IMR-90 (cell line): ENCODE data around the gene ZNF841. TPM values are rescaled to one million over a fixed set of nuclear protein-coding genes. Genes with fewer than 3 reads are reported as not detected.

Experiments
- ATAC-seq: fragments of 200-7000 bp; cut with Tn5 transposase; 2 replicates; pipeline ENCODE4 v1.9.1; 2020; ENCODE audit warnings: low read depth, mild to moderate bottlenecking, moderate library complexity
- BruUV-seq: library from RNA; stranded (reverse); fragments of 400-500 nt; replicated peaks from 2 replicates; lab custom pipeline; 2021; lab: Mats Ljungman, UMichigan
- CTCF ChIA-PET: fragments of 300-600 bp; formaldehyde crosslinking; extraction: SDS; loops from one replicate; lab custom pipeline; 2021; ENCODE audit warnings: antibody characterized with exemption; lab: Yijun Ruan, JAX
- POLR2A ChIA-PET: fragments of 300-600 bp; sonication (Branson Sonifier 250); formaldehyde crosslinking; loops from one replicate; lab custom pipeline; 2022; ENCODE audit warnings: antibody characterized with exemption; ENCODE audit not compliant: unreplicated experiment; lab: Charles Lee
- DNase-seq: peaks from one replicate; pipeline ENCODE4 v3.0.0; 2013
- H2AFZ ChIP-seq: replicated peaks from 2 replicates; pipeline ENCODE3; 2013; ENCODE audit warnings: low read length, mild to moderate bottlenecking; ENCODE audit not compliant: poor library complexity
- H2AK5ac ChIP-seq: 2 replicates; pipeline ENCODE4 v1.6.1; 2013; ENCODE audit warnings: low read depth, low read length, inconsistent platforms
- H2AK9ac ChIP-seq: replicated peaks from 2 replicates; pipeline ENCODE3; 2013; ENCODE audit warnings: mild to moderate bottlenecking, low read depth, low read length, moderate library complexity; ENCODE audit not compliant: poor library complexity
- H2BK120ac ChIP-seq: 2 replicates; pipeline ENCODE4 v1.6.1; 2013; ENCODE audit warnings: low read depth, low read length, inconsistent platforms
- H2BK15ac ChIP-seq: 3 replicates; pipeline ENCODE4 v1.6.1; 2013; ENCODE audit warnings: low read depth, low read length, inconsistent platforms
- H2BK20ac ChIP-seq: 2 replicates; pipeline ENCODE4 v1.6.1; 2013; ENCODE audit warnings: low read depth, mild to moderate bottlenecking, inconsistent platforms, low read length, moderate library complexity
- H2BK5ac ChIP-seq: 2 replicates; pipeline ENCODE4 v1.6.1; 2013; ENCODE audit warnings: mild to moderate bottlenecking, low read depth, low read length, inconsistent platforms; ENCODE audit not compliant: poor library complexity, severe bottlenecking
- H3K14ac ChIP-seq: replicated peaks from 2 replicates; pipeline ENCODE4 v1.6.1; 2013; ENCODE audit warnings: low read depth, low read length, inconsistent platforms
- H3K18ac ChIP-seq: 2 replicates; pipeline ENCODE4 v1.6.1; 2013; ENCODE audit warnings: low read depth, low read length, control low read depth
- H3K23ac ChIP-seq: 2 replicates; pipeline ENCODE4 v1.6.1; 2013; ENCODE audit warnings: low read depth, low read length, inconsistent platforms
- H3K27ac ChIP-seq: 2 replicates; pipeline ENCODE4 v1.5.1; 2013; ENCODE audit warnings: mild to moderate bottlenecking, control low read depth, low read length; ENCODE audit not compliant: insufficient read depth
- H3K27me3 ChIP-seq: 2 replicates; pipeline ENCODE4 v1.6.1; 2013; ENCODE audit warnings: low read length; ENCODE audit not compliant: control insufficient read depth, insufficient read depth
- H3K36me3 ChIP-seq: 2 replicates; pipeline ENCODE4 v1.6.1; 2013; ENCODE audit warnings: low read length, mixed read lengths; ENCODE audit not compliant: control insufficient read depth, insufficient read depth
- H3K4ac ChIP-seq: 2 replicates; pipeline ENCODE4 v1.6.1; 2013; ENCODE audit warnings: low read depth, low read length, inconsistent platforms
- H3K4me1 ChIP-seq: 2 replicates; pipeline ENCODE4 v1.6.1; 2013; ENCODE audit warnings: low read length, mixed read lengths; ENCODE audit not compliant: control insufficient read depth, insufficient read depth
- H3K4me2 ChIP-seq: 2 replicates; pipeline ENCODE4 v1.6.1; 2013; ENCODE audit warnings: low read depth, mild to moderate bottlenecking, control low read depth, low read length, moderate library complexity
- H3K4me3 ChIP-seq: 2 replicates; pipeline ENCODE4 v1.5.1; 2013; ENCODE audit warnings: low read depth, mild to moderate bottlenecking, control low read depth, low read length, moderate library complexity; ENCODE audit not compliant: insufficient read depth
- H3K56ac ChIP-seq: 2 replicates; pipeline ENCODE4 v1.6.1; 2013; ENCODE audit warnings: low read length, inconsistent platforms; ENCODE audit not compliant: insufficient read depth; ENCODE audit errors: extremely low read depth
- H3K79me1 ChIP-seq, 2 experiments: 2 replicates each; pipeline ENCODE4 v1.6.1; 2013; ENCODE audit warnings: low read length in 2 of 2, inconsistent platforms in 1 of 2, low read depth in 1 of 2
- H3K9ac ChIP-seq: 2 replicates; pipeline ENCODE4 v1.6.1; 2013; ENCODE audit warnings: low read depth, low read length, control low read depth
- H3K9me1 ChIP-seq: 2 replicates; pipeline ENCODE4 v1.6.1; 2013; ENCODE audit warnings: low read length, inconsistent platforms; ENCODE audit not compliant: insufficient read depth
- H3K9me3 ChIP-seq: 2 replicates; pipeline ENCODE4 v1.6.1; 2013; ENCODE audit warnings: low read length; ENCODE audit not compliant: control insufficient read depth, insufficient read depth
- H4K20me1 ChIP-seq: 2 replicates; pipeline ENCODE4 v1.6.1; 2013; ENCODE audit warnings: low read length, inconsistent platforms; ENCODE audit not compliant: insufficient read depth
- H4K5ac ChIP-seq: 2 replicates; pipeline ENCODE4 v1.6.1; 2013; ENCODE audit warnings: mild to moderate bottlenecking, low read depth, low read length, control low read depth
- H4K8ac ChIP-seq, 2 experiments: 2 replicates each; pipeline ENCODE4 v1.6.1; 2013; ENCODE audit warnings: low read depth in 2 of 2, low read length in 2 of 2, control low read depth in 1 of 2, inconsistent platforms in 1 of 2
- H4K91ac ChIP-seq: 2 replicates; pipeline ENCODE4 v1.6.1; 2013; ENCODE audit warnings: low read depth, low read length, inconsistent platforms; ENCODE audit not compliant: insufficient read depth
- BHLHE40 ChIP-seq: fragments of 150-350 bp; IDR thresholded peaks from 2 replicates; pipeline ENCODE4 v1.6.1; 2016; ENCODE audit warnings: mild to moderate bottlenecking, low read depth, low read length
- CEBPB ChIP-seq: IDR thresholded peaks from 2 replicates; pipeline ENCODE4 v1.6.1; 2012; ENCODE audit warnings: low read depth, low read length, improper control_type of control experiment
- CHD1 ChIP-seq: IDR thresholded peaks from 2 replicates; pipeline ENCODE4 v1.6.1; 2012; ENCODE audit warnings: low read depth, low read length, improper control_type of control experiment
- FOS ChIP-seq: fragments of 150-350 bp; IDR thresholded peaks from 2 replicates; pipeline ENCODE4 v1.6.1; 2016; ENCODE audit warnings: low read depth, low read length
- MAFK ChIP-seq: IDR thresholded peaks from 2 replicates; pipeline ENCODE4 v1.6.1; 2012; ENCODE audit warnings: low read depth, low read length, improper control_type of control experiment
- MAZ ChIP-seq: IDR thresholded peaks from 2 replicates; pipeline ENCODE4 v1.6.1; 2012; ENCODE audit warnings: low read depth, mild to moderate bottlenecking, low read length, improper control_type of control experiment, moderate library complexity, borderline replicate concordance
- MXI1 ChIP-seq: IDR thresholded peaks from 2 replicates; pipeline ENCODE4 v1.6.1; 2012; ENCODE audit warnings: low read depth, mild to moderate bottlenecking, low read length, moderate library complexity, borderline replicate concordance
- NFE2L2 ChIP-seq: fragments of 150-350 bp; IDR thresholded peaks from 2 replicates; pipeline ENCODE4 v1.6.1; 2016; ENCODE audit warnings: low read depth, mild to moderate bottlenecking, low read length
- POLR2A ChIP-seq: IDR thresholded peaks from 2 replicates; pipeline ENCODE4 v1.6.1; 2012; ENCODE audit warnings: mild to moderate bottlenecking, low read depth, low read length
- RAD21 ChIP-seq: IDR thresholded peaks from 2 replicates; pipeline ENCODE4 v1.6.1; 2012; ENCODE audit warnings: low read length, improper control_type of control experiment
- RCOR1 ChIP-seq: IDR thresholded peaks from 2 replicates; pipeline ENCODE4 v1.6.1; 2012; ENCODE audit warnings: mild to moderate bottlenecking, low read length, improper control_type of control experiment; ENCODE audit not compliant: insufficient replicate concordance
- RFX5 ChIP-seq: IDR thresholded peaks from 2 replicates; pipeline ENCODE4 v1.8.0; 2012; ENCODE audit warnings: low read depth, mild to moderate bottlenecking, low read length, moderate library complexity
- SMC3 ChIP-seq: fragments of 150-350 bp; IDR thresholded peaks from 2 replicates; pipeline ENCODE4 v1.6.1; 2016; ENCODE audit warnings: low read depth, mild to moderate bottlenecking, antibody characterized with exemption, low read length, moderate library complexity
- USF2 ChIP-seq: fragments of 150-350 bp; IDR thresholded peaks from 2 replicates; pipeline ENCODE4 v1.6.1; 2017; ENCODE audit warnings: mild to moderate bottlenecking, antibody characterized with exemption, low read length, low read depth
- WGBS, 2 experiments: methylation state at CpG; one replicate each; pipeline versions ENCODE4 v1.1.5 to v1.1.7; 2013; ENCODE audit warnings: missing lambda C conversion rate in 2 of 2; ENCODE audit not compliant: insufficient read length in 1 of 2; ENCODE audit errors: extremely low coverage in 2 of 2; 5-methylcytosine and 5-hydroxymethylcytosine counted together
- dilution Hi-C: fragments of 300-500 bp; cut with HindIII; formaldehyde crosslinking; loops from one replicate; pipeline ENCODE4 v1.14.3; 2018; ENCODE audit warnings: low sequenced_read_pairs; ENCODE audit not compliant: unreplicated experiment
- in situ Hi-C: fragments of 300-500 bp; cut with MboI; formaldehyde crosslinking; loops from 3 replicates; pipeline ENCODE4 v1.14.3; 2019; ENCODE audit warnings: low sequenced_read_pairs, inconsistent platforms, mixed read lengths
- intact Hi-C: fragments of 100-400 bp; cut with micrococcal nuclease; formaldehyde crosslinking; loops from 2 replicates; pipeline ENCODE4 v1.10.0; 2022
- polyA plus RNA-seq, 3 experiments: library from polyadenylated mRNA; depleted of rRNA; stranded (reverse); fragments of >200 nt; gene quantifications; 2 replicates each; pipeline ENCODE4 v1.2.3, GENCODE V29; 2012; ENCODE audit warnings: low replicate concordance in 1 of 3
- total RNA-seq: library from RNA; depleted of rRNA; stranded (reverse); fragments of >200 nt; gene quantifications from 2 replicates; pipeline ENCODE4 v1.2.3, GENCODE V29; 2012
- TF ChIP-seq, protein P1 (sequence below): fragments of 150-350 bp; IDR thresholded peaks from 2 replicates; pipeline ENCODE4 v1.6.1; 2016; ENCODE audit warnings: low read depth, mild to moderate bottlenecking, low read length, moderate library complexity, borderline replicate concordance
- TF ChIP-seq, protein P2 (sequence below): conservative IDR thresholded peaks from 2 replicates; pipeline ENCODE4 v1.5.1; 2012; ENCODE audit warnings: mild to moderate bottlenecking, low read depth, low read length, improper control_type of control experiment

ZNF841 gene
- total and polyA plus RNA-seq, 2 of the 4 experiments (the other 2 are of a cell fraction) = 8.5 to 28.9 TPM

- WGBS, 2 experiments = no CpG with 5 or more reads among the region's 2 CpGs
- Histone ChIP-seq H2BK15ac (no peak overlapping the region), H3K4me2 (no peak overlapping the region), H3K23ac (no peak overlapping the region), H4K20me1 (no peaks in the 10 kb centered on the region), H3K36me3 (peaks cover 60% of the 10 kb centered on the region), H2BK5ac (no peak overlapping the region), H2AFZ (no peak overlapping the region), H3K18ac (no peak overlapping the region), H4K5ac (no peak overlapping the region), H3K9me3 (peaks cover 72% of the 10 kb centered on the region), H4K8ac (no peak overlapping the region), H2AK9ac (no peak overlapping the region), H2AK5ac (no peak overlapping the region), H2BK20ac (no peak overlapping the region), H3K79me1 (peaks cover 11% of the 10 kb centered on the region in 2 experiments), H3K14ac (no peak overlapping the region), H3K9ac (no peak overlapping the region), H4K91ac (no peak overlapping the region), H3K56ac (no peak overlapping the region), H3K27ac (no peak overlapping the region), H3K4me1 (no peaks in the 10 kb centered on the region), H3K27me3 (no peaks in the 10 kb centered on the region), H3K4ac (no peak overlapping the region), H3K9me1 (no peaks in the 10 kb centered on the region), H2BK120ac (no peak overlapping the region), H3K4me3 (no peak overlapping the region)
- TF ChIP-seq NFE2L2 (no peak), RFX5 (no peak), RCOR1 (no peak), CHD1 (no peak), SMC3 (no peak), MXI1 (no peak), MAZ (no peak), FOS (no peak), MAFK (no peak), CEBPB (no peak), BHLHE40 (no peak), USF2 (no peak), POLR2A (no peak), RAD21 (no peak)
- TF ChIP-seq, protein P1, sequence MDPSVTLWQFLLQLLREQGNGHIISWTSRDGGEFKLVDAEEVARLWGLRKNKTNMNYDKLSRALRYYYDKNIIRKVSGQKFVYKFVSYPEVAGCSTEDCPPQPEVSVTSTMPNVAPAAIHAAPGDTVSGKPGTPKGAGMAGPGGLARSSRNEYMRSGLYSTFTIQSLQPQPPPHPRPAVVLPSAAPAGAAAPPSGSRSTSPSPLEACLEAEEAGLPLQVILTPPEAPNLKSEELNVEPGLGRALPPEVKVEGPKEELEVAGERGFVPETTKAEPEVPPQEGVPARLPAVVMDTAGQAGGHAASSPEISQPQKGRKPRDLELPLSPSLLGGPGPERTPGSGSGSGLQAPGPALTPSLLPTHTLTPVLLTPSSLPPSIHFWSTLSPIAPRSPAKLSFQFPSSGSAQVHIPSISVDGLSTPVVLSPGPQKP = no peak
- TF ChIP-seq, protein P2, sequence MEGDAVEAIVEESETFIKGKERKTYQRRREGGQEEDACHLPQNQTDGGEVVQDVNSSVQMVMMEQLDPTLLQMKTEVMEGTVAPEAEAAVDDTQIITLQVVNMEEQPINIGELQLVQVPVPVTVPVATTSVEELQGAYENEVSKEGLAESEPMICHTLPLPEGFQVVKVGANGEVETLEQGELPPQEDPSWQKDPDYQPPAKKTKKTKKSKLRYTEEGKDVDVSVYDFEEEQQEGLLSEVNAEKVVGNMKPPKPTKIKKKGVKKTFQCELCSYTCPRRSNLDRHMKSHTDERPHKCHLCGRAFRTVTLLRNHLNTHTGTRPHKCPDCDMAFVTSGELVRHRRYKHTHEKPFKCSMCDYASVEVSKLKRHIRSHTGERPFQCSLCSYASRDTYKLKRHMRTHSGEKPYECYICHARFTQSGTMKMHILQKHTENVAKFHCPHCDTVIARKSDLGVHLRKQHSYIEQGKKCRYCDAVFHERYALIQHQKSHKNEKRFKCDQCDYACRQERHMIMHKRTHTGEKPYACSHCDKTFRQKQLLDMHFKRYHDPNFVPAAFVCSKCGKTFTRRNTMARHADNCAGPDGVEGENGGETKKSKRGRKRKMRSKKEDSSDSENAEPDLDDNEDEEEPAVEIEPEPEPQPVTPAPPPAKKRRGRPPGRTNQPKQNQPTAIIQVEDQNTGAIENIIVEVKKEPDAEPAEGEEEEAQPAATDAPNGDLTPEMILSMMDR = no peak
- DNase-seq = no peak
- in situ Hi-C loops = no loop called here
- intact Hi-C loops = no loop called here
- ATAC-seq = no peak
- dilution Hi-C loops = no loop called here
- ChIA-PET POLR2A (no interaction called here), CTCF (no interaction called here)
- no TSS peak for BruUV-seq
These were observed 25.9 kb downstream of the ZNF841 start for GRCh38 chr19:52069653-52070052.
